Panc1 (cell line): ENCODE data around the gene ZSCAN31. TPM values are rescaled to one million over a fixed set of nuclear protein-coding genes. Genes with fewer than 3 reads are reported as not detected.

Experiments used
- ATAC-seq: fragments of 200-7000 bp; cut with Tn5 transposase; 2 replicates; pipeline ENCODE4 v1.9.1; 2020; ENCODE audit warnings: mild to moderate bottlenecking, moderate library complexity
- BruUV-seq: library from RNA; stranded (reverse); fragments of 400-500 nt; replicated peaks from 2 replicates; lab custom pipeline; 2021; lab: Mats Ljungman, UMichigan
- CTCF ChIA-PET: fragments of 300-600 bp; sonication (Branson Sonifier 250); formaldehyde crosslinking; loops from one replicate; lab custom pipeline; 2022; ENCODE audit warnings: antibody characterized with exemption; lab: Charles Lee
- POLR2A ChIA-PET: fragments of 300-600 bp; sonication (Branson Sonifier 250); formaldehyde crosslinking; loops from one replicate; lab custom pipeline; 2022; ENCODE audit warnings: antibody characterized with exemption; lab: Charles Lee
- DNase-seq: peaks from one replicate; pipeline ENCODE4 v3.0.0-alpha.2; 2010; ENCODE audit warnings: low read depth, low spot score
- H3K27ac ChIP-seq: 2 replicates; pipeline ENCODE4 v1.5.1; 2011; ENCODE audit warnings: mild to moderate bottlenecking, low read length, inconsistent platforms
- H3K27me3 ChIP-seq: fragments of 200-500 bp; sonication (Bioruptor generic); 2 replicates; pipeline ENCODE4 v1.6.0; 2014; ENCODE audit warnings: low read length, inconsistent platforms; ENCODE audit not compliant: control insufficient read depth, insufficient read depth
- H3K36me3 ChIP-seq: fragments of 200-500 bp; sonication (Bioruptor generic); 2 replicates; pipeline ENCODE4 v1.5.1; 2014; ENCODE audit warnings: inconsistent platforms, mild to moderate bottlenecking, low read length, moderate library complexity; ENCODE audit not compliant: control insufficient read depth, insufficient read depth
- H3K4me1 ChIP-seq: 2 replicates; pipeline ENCODE4 v1.5.1; 2011; ENCODE audit warnings: inconsistent platforms, mild to moderate bottlenecking, low read length, moderate library complexity; ENCODE audit not compliant: control insufficient read depth, insufficient read depth
- H3K4me3 ChIP-seq, 2 experiments: 2 replicates each; pipeline ENCODE4 v1.5.1; 2011 to 2012; ENCODE audit warnings: low read depth in 2 of 2, low read length in 2 of 2, mild to moderate bottlenecking in 2 of 2, inconsistent platforms in 1 of 2, moderate library complexity in 1 of 2
- H3K9me3 ChIP-seq: fragments of 200-500 bp; sonication (Bioruptor generic); 2 replicates; pipeline ENCODE4 v1.5.1; 2014; ENCODE audit warnings: low read depth, mild to moderate bottlenecking, inconsistent platforms, low read length, moderate library complexity; ENCODE audit not compliant: control insufficient read depth, insufficient read depth
- POLR2AphosphoS5 ChIP-seq: IDR thresholded peaks from 2 replicates; pipeline ENCODE4 v1.6.1; 2012; ENCODE audit warnings: mild to moderate bottlenecking, low read depth, low read length, moderate library complexity
- SIN3A ChIP-seq: IDR thresholded peaks from 2 replicates; pipeline ENCODE4 v1.6.1; 2012; ENCODE audit warnings: low read depth, mild to moderate bottlenecking, low read length, moderate library complexity, borderline replicate concordance; ENCODE audit not compliant: insufficient read depth
- TCF7L2 ChIP-seq: IDR thresholded peaks from 2 replicates; pipeline ENCODE4 v1.6.1; 2011; ENCODE audit warnings: mild to moderate bottlenecking, low read depth, low read length, inconsistent platforms
- in situ Hi-C: cut with HindIII; loops from 2 replicates; pipeline ENCODE4 v1.10.0; 2016; ENCODE audit warnings: low sequenced_read_pairs, low pct_unique_long_range_greater_than_20kb
- intact Hi-C: fragments of 100-400 bp; cut with micrococcal nuclease; formaldehyde crosslinking; loops from one replicate; pipeline ENCODE4 v1.10.0; 2022; ENCODE audit not compliant: unreplicated experiment
- total RNA-seq: library from RNA; stranded (reverse); gene quantifications from one replicate; pipeline ENCODE4 v1.2.1, GENCODE V29; 2021; ENCODE audit not compliant: unreplicated experiment
- TF ChIP-seq, protein P1 (sequence below): fragments of 450-650 bp; IDR thresholded peaks from 2 replicates; pipeline ENCODE4 v1.5.1; 2017; ENCODE audit warnings: mild to moderate bottlenecking
- TF ChIP-seq, protein P2 (sequence below), 2 experiments: IDR thresholded peaks; 2 replicates each; pipeline ENCODE4 v1.6.1; 2011 to 2012; ENCODE audit warnings: low read depth in 2 of 2, control low read depth in 1 of 2, low read length in 1 of 2, mild to moderate bottlenecking in 1 of 2, moderate library complexity in 1 of 2; ENCODE audit not compliant: insufficient read depth in 1 of 2

Gene ZSCAN31
- total RNA-seq, 1 experiment from 2014 or later: 10.4 TPM

DNA sequence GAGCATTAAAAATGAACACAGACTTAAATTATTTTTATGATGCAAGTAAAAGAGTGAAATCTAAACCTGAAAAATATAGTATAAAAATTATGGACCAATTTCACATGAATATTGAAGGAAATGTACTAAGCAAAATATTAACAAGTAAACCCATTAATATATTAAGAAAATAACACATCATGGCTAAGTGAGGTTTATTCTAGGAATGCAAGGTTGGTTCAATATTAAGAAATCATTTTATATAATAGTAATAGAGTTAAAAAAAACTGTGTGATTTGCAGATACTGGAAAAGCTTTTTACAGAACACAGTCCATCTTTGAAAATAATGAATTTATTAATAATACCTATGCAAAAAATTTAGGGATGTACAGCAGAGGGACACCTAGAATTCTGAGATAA, 42.7 kb upstream of the ZSCAN31 start:
- peaks cover 16% of the 10 kb centered on the region; the same call in 1 of the 2 replicates for H3K9me3 ChIP-seq
- no peak for TF ChIP-seq TCF7L2
- TF ChIP-seq, protein P1, sequence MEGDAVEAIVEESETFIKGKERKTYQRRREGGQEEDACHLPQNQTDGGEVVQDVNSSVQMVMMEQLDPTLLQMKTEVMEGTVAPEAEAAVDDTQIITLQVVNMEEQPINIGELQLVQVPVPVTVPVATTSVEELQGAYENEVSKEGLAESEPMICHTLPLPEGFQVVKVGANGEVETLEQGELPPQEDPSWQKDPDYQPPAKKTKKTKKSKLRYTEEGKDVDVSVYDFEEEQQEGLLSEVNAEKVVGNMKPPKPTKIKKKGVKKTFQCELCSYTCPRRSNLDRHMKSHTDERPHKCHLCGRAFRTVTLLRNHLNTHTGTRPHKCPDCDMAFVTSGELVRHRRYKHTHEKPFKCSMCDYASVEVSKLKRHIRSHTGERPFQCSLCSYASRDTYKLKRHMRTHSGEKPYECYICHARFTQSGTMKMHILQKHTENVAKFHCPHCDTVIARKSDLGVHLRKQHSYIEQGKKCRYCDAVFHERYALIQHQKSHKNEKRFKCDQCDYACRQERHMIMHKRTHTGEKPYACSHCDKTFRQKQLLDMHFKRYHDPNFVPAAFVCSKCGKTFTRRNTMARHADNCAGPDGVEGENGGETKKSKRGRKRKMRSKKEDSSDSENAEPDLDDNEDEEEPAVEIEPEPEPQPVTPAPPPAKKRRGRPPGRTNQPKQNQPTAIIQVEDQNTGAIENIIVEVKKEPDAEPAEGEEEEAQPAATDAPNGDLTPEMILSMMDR: no peak
- TF ChIP-seq, protein P2, sequence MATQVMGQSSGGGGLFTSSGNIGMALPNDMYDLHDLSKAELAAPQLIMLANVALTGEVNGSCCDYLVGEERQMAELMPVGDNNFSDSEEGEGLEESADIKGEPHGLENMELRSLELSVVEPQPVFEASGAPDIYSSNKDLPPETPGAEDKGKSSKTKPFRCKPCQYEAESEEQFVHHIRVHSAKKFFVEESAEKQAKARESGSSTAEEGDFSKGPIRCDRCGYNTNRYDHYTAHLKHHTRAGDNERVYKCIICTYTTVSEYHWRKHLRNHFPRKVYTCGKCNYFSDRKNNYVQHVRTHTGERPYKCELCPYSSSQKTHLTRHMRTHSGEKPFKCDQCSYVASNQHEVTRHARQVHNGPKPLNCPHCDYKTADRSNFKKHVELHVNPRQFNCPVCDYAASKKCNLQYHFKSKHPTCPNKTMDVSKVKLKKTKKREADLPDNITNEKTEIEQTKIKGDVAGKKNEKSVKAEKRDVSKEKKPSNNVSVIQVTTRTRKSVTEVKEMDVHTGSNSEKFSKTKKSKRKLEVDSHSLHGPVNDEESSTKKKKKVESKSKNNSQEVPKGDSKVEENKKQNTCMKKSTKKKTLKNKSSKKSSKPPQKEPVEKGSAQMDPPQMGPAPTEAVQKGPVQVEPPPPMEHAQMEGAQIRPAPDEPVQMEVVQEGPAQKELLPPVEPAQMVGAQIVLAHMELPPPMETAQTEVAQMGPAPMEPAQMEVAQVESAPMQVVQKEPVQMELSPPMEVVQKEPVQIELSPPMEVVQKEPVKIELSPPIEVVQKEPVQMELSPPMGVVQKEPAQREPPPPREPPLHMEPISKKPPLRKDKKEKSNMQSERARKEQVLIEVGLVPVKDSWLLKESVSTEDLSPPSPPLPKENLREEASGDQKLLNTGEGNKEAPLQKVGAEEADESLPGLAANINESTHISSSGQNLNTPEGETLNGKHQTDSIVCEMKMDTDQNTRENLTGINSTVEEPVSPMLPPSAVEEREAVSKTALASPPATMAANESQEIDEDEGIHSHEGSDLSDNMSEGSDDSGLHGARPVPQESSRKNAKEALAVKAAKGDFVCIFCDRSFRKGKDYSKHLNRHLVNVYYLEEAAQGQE (IDR thresholded peaks at IDR 0.05; ENCODE audit: insufficient read depth in 1 of 2, low read depth in 2 of 2, low read length in 1 of 2): no peak
- TF ChIP-seq POLR2AphosphoS5: no peak
- no peak for TF ChIP-seq SIN3A
- H3K27ac ChIP-seq: no peak overlapping the region
- ChIA-PET POLR2A (no interaction called here), CTCF (interaction anchor here (1.0 kb wide), 1 partner anchor 22 kb away, joined by 3 read pairs; no protein-coding TSS in a partner anchor)
- in situ Hi-C loops (no loop called here), intact Hi-C loops (no loop called here)
- no TSS peak for BruUV-seq
- no peak for ATAC-seq
- DNase-seq: no peak
- no peaks in the 10 kb centered on the region for H3K27me3 ChIP-seq
- peaks cover 8% of the 10 kb centered on the region; the same call in 1 of the 2 replicates for H3K4me1 ChIP-seq
- H3K36me3 ChIP-seq: no peaks in the 10 kb centered on the region; the same call in 1 of the 2 replicates
- H3K4me3 ChIP-seq: no peak overlapping the region

DNA sequence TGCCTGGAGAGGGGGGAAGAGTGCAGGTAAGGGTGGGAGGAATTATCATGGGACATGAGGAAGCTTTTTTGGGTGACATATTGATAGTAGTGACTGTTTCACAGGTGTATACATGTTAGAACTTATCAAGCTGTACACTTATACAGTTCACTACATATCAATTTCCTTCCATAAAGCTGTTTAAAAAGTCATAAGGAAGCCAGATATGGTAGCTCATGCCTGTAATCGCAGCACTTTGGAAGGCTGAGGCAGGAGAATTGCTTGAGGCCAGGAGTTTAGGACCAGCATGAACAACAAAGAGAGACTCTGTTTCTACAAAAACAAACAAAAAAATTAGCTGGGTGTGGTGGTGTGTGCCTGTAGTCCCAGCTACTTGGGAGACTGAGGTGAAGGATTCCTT, 41.9 kb upstream of the ZSCAN31 start:
- POLR2A ChIA-PET: interaction anchor here (0.8 to 0.9 kb wide), 2 partner anchors 19 to 48 kb away, joined by 10 to 11 read pairs; no protein-coding TSS in a partner anchor
- ATAC-seq: no peak
- BruUV-seq: no TSS peak
- intact Hi-C loops (no loop called here), in situ Hi-C loops (no loop called here)
- H3K36me3 ChIP-seq: no peaks in the 10 kb centered on the region; the same call in 1 of the 2 replicates
- no peak overlapping the region for H3K27ac ChIP-seq
- H3K27me3 ChIP-seq: no peaks in the 10 kb centered on the region
- peaks cover 6% of the 10 kb centered on the region; the same call in 1 of the 2 replicates for H3K4me1 ChIP-seq
- peaks cover 16% of the 10 kb centered on the region; the same call in 1 of the 2 replicates for H3K9me3 ChIP-seq
- no peak for DNase-seq
- CTCF ChIA-PET: interaction anchor here (1.0 kb wide), 1 partner anchor 21 kb away, joined by 3 read pairs; no protein-coding TSS in a partner anchor
- TF ChIP-seq, protein P1: no peak
- TF ChIP-seq POLR2AphosphoS5 (no peak), SIN3A (no peak), TCF7L2 (no peak)
- TF ChIP-seq, protein P2 (IDR thresholded peaks at IDR 0.05; ENCODE audit: insufficient read depth in 1 of 2, low read depth in 2 of 2, low read length in 1 of 2): no peak
- no peak overlapping the region for H3K4me3 ChIP-seq
